K562 (cell line): ENCODE data around the gene ETNK2.

Experiments
- ARNT ChIP-seq, 2 experiments: fragments of 450-650 bp; IDR thresholded peaks; 2 replicates each; pipeline ENCODE4 v1.6.1; 2016; ENCODE audit warnings: mild to moderate bottlenecking in 1 of 2
- CTCF ChIP-seq, 3 experiments: IDR thresholded peaks in 2 of 3; conservative IDR thresholded peaks in 1 of 3; 2 replicates each; pipeline ENCODE4 v1.5.1; 2011 to 2012; ENCODE audit warnings: low read length in 3 of 3, mild to moderate bottlenecking in 3 of 3, control low read depth in 2 of 3, improper control_type of control experiment in 1 of 3, inconsistent platforms in 1 of 3, low read depth in 1 of 3, mixed read lengths in 1 of 3, moderate library complexity in 1 of 3; ENCODE audit not compliant: insufficient read depth in 2 of 3
- HDAC6 ChIP-seq: IDR thresholded peaks from 2 replicates; pipeline ENCODE4 v1.6.1; 2012; ENCODE audit warnings: low read depth, mild to moderate bottlenecking, control low read depth, inconsistent platforms, low read length, moderate library complexity
- IRF2 ChIP-seq: sonication (generic); formaldehyde crosslinking; IDR thresholded peaks from 2 replicates; pipeline ENCODE4 v1.8.1; 2022; ENCODE audit warnings: mild to moderate bottlenecking, missing genetic modification reagents
- KDM1A ChIP-seq, 2 experiments: fragments of 450-650 bp; IDR thresholded peaks; 2 replicates each; pipeline ENCODE4 v1.6.1; 2016; ENCODE audit warnings: mild to moderate bottlenecking in 2 of 2
- MAFK ChIP-seq: IDR thresholded peaks from 2 replicates; pipeline ENCODE4 v1.6.1; 2011; ENCODE audit warnings: low read length, improper control_type of control experiment
- RAD21 ChIP-seq, 2 experiments: fragments of 250-450 bp in 1 of 2; fragments of 450-650 bp in 1 of 2; sonication (Bioruptor Pico) in 1 of 2; formaldehyde crosslinking in 1 of 2; IDR thresholded peaks in 1 of 2; conservative IDR thresholded peaks in 1 of 2; 2 replicates each; pipeline versions ENCODE4 v1.4.0 to v1.8.0; 2020 to 2022; ENCODE audit warnings: mild to moderate bottlenecking in 2 of 2, moderate library complexity in 1 of 2
- RBBP5 ChIP-seq: fragments of 200-600 bp; sonication (generic); IDR thresholded peaks from 2 replicates; pipeline ENCODE4 v1.6.1; 2012; ENCODE audit warnings: borderline replicate concordance, mild to moderate bottlenecking, low read length, control low read depth, inconsistent platforms; ENCODE audit not compliant: insufficient read depth, poor library complexity, severe bottlenecking
- RCOR1 ChIP-seq, 2 experiments: IDR thresholded peaks; 2 replicates each; pipeline ENCODE4 v1.6.1; 2012; ENCODE audit warnings: low read depth in 2 of 2, low read length in 2 of 2, borderline replicate concordance in 1 of 2, improper control_type of control experiment in 1 of 2
- REST ChIP-seq, 2 experiments: fragments of 450-650 bp; formaldehyde crosslinking in 1 of 2; IDR thresholded peaks; 2 replicates each; pipeline versions ENCODE4 v1.4.0 to v1.6.1; 2014 to 2020; ENCODE audit warnings: mild to moderate bottlenecking in 2 of 2, borderline replicate concordance in 1 of 2, low read depth in 1 of 2
- SRF ChIP-seq, 2 experiments: fragments of 250-450, 450-650 bp in 1 of 2; sonication (Bioruptor Pico) in 1 of 2; sonication (generic) in 1 of 2; formaldehyde crosslinking; IDR thresholded peaks; 2 replicates each; pipeline versions ENCODE4 v1.5.0 to v1.5.1; 2020 to 2022; ENCODE audit warnings: mild to moderate bottlenecking in 1 of 2, missing genetic modification reagents in 1 of 2
- TF ChIP-seq, protein P1 (sequence below), 2 experiments: fragments of 450-650 bp in 1 of 2; sonication (generic) in 1 of 2; formaldehyde crosslinking in 1 of 2; IDR thresholded peaks in 1 of 2; conservative IDR thresholded peaks in 1 of 2; 2 replicates each; pipeline versions ENCODE4 v1.6.1 to v1.8.1; 2016 to 2023; ENCODE audit warnings: mild to moderate bottlenecking in 2 of 2, moderate library complexity in 2 of 2, inconsistent platforms in 1 of 2, missing genetic modification reagents in 1 of 2
- TF ChIP-seq, protein P2 (sequence below): fragments of 450-650 bp; formaldehyde crosslinking; IDR thresholded peaks from 2 replicates; pipeline ENCODE4 v1.4.0; 2020; ENCODE audit warnings: mild to moderate bottlenecking, moderate library complexity

DNA sequence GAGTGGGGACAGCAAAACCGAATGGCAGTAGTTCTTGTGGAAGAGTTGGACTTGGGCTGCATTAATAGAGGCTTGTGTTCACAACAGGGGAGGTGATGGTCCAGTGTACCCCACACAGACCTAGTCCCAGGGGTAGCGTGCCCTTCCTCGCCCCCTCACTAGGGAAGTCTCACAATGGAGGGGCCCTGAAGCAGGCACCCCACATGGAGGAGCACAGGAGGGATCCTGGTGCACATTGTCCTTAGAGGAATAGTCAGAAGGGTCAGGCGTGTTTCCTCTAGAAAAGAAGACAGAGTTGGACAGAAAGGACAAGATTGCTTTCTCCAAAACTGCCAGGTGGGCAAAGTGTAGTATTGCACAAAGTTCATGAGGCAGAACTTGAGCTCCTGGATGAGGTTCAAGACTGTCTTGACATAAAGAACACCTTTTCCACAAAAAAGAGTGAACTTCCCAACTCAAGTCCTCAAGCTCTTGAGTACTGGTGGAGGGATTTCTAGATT is 23.3 kb downstream of the ETNK2 start:
- TF ChIP-seq RAD21 (CRISPR knock-in tag; conservative IDR thresholded peaks at IDR 0.05 in 1 of 2, IDR thresholded peaks at IDR 0.05 in 1 of 2) (no peak), SRF (CRISPR knock-in tag; IDR thresholded peaks at IDR 0.05) (no peak), KDM1A (IDR thresholded peaks at IDR 0.05) (no peak), IRF2 (CRISPR knock-in tag) (no peak), REST (IDR thresholded peaks at IDR 0.05; ENCODE audit: borderline replicate concordance) (no peak), REST (CRISPR knock-in tag; IDR thresholded peaks at IDR 0.05; ENCODE audit: low read depth) (no peak), RBBP5 (no peak), CTCF (IDR thresholded peaks at IDR 0.05 in 2 of 3, conservative IDR thresholded peaks at IDR 0.05 in 1 of 3; ENCODE audit: insufficient read depth in 2 of 3, low read depth in 1 of 3, low read length in 3 of 3) (no peak), HDAC6 (no peak), RCOR1 (IDR thresholded peaks at IDR 0.05; ENCODE audit: borderline replicate concordance in 1 of 2, low read depth in 2 of 2, low read length in 2 of 2) (no peak), ARNT (IDR thresholded peaks at IDR 0.05) (no peak), MAFK (no peak)
- TF ChIP-seq, protein P1, sequence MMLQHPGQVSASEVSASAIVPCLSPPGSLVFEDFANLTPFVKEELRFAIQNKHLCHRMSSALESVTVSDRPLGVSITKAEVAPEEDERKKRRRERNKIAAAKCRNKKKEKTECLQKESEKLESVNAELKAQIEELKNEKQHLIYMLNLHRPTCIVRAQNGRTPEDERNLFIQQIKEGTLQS (IDR thresholded peaks at IDR 0.05), result no peak
- TF ChIP-seq, protein P1 (CRISPR knock-in tag; conservative IDR thresholded peaks at IDR 0.05), result no peak
- TF ChIP-seq, protein P2, sequence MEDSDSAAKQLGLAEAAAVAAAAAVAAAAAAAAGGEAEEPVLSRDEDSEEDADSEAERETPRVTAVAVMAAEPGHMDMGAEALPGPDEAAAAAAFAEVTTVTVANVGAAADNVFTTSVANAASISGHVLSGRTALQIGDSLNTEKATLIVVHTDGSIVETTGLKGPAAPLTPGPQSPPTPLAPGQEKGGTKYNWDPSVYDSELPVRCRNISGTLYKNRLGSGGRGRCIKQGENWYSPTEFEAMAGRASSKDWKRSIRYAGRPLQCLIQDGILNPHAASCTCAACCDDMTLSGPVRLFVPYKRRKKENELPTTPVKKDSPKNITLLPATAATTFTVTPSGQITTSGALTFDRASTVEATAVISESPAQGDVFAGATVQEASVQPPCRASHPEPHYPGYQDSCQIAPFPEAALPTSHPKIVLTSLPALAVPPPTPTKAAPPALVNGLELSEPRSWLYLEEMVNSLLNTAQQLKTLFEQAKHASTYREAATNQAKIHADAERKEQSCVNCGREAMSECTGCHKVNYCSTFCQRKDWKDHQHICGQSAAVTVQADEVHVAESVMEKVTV, result no peak
